ENCODE results near the gene NPM1.
"Not testable (repeated sequence)": the region's sequence is repeated elsewhere in the genome, so short reads cannot be mapped to it uniquely, and the experiment has no call there.

The NPM1 gene

GRCh38 chr5:171355302-171355724 lies 32.3 kb upstream of the NPM1 start:
- TF ChIP-seq CTCF (IDR thresholded peaks at IDR 0.05; ENCODE audit: low read depth, low read length): no peak
- H3K4me3 ChIP-seq (ENCODE audit: low read depth, low read length): no peak overlapping the region

- H3K4me3 ChIP-seq (ENCODE audit: low read depth, low read length): no peak overlapping the region
- TF ChIP-seq CTCF (IDR thresholded peaks at IDR 0.05; ENCODE audit: low read depth, low read length): no peak
Measured at GRCh38 chr5:171357843-171358242, 29.8 kb upstream of the NPM1 start.

- H3K4me3 ChIP-seq (ENCODE audit: low read depth, low read length): not testable (repeated sequence)
Measured at GRCh38 chr5:171361151-171361550, 26.5 kb upstream of the NPM1 start.

- H3K4me3 ChIP-seq (ENCODE audit: low read depth, low read length): not testable (repeated sequence)
Measured at GRCh38 chr5:171363249-171363648, 24.4 kb upstream of the NPM1 start.

GRCh38 chr5:171363846-171364245 lies 23.8 kb upstream of the NPM1 start:
- no peak for TF ChIP-seq CTCF (IDR thresholded peaks at IDR 0.05; ENCODE audit: low read depth, low read length)
- H3K4me3 ChIP-seq (ENCODE audit: low read depth, low read length): no peak overlapping the region

- peak; percentile 41 for TF ChIP-seq CTCF (IDR thresholded peaks at IDR 0.05; ENCODE audit: low read depth, low read length)
Measured at GRCh38 chr5:171365351-171365750, 22.3 kb upstream of the NPM1 start.

GRCh38 chr5:171366645-171367044 lies 21.0 kb upstream of the NPM1 start:
- no peak for TF ChIP-seq CTCF (IDR thresholded peaks at IDR 0.05; ENCODE audit: low read depth, low read length)
- H3K4me3 ChIP-seq (ENCODE audit: low read depth, low read length): no peak overlapping the region

More at GRCh38 chr5:171365351-171365750, 22.3 kb upstream of the NPM1 start:
- no peak overlapping the region for H3K4me3 ChIP-seq (ENCODE audit: low read depth, low read length)

- no peak overlapping the region for H3K4me3 ChIP-seq (ENCODE audit: low read depth, low read length)
- no peak for TF ChIP-seq CTCF (IDR thresholded peaks at IDR 0.05; ENCODE audit: low read depth, low read length)
Measured at GRCh38 chr5:171367424-171368370, 20.0 kb upstream of the NPM1 start.
